ENCODE measurements around the gene NACC2. TPM values are rescaled to one million over a fixed set of nuclear protein-coding genes. Genes with fewer than 3 reads are reported as not detected.

Gene NACC2
- polyA plus RNA-seq, 1 of the 3 experiments (the other 2 are of a cell fraction), result 22.1 TPM

GRCh38 chr9:136026266-136026942 lies 68.7 kb downstream of the NACC2 start (continued):
- TF ChIP-seq CTCF (IDR thresholded peaks at IDR 0.05) (no peak), RXRA (IDR thresholded peaks at IDR 0.05; ENCODE audit: borderline replicate concordance, low read depth) (no peak)

- Histone ChIP-seq H3K4me3 (ENCODE audit: low read depth in 2 of 2, low read length in 1 of 2) (no peak overlapping the region), H3K79me2 (ENCODE audit: insufficient read depth) (peaks cover 82% of the 10 kb centered on the region)
Observed at GRCh38 chr9:136025481-136025880, 69.6 kb downstream of the NACC2 start.

GRCh38 chr9:136024696-136025316 lies 70.3 kb downstream of the NACC2 start:
- Histone ChIP-seq H3K79me2 (ENCODE audit: insufficient read depth) (peaks cover 80% of the 10 kb centered on the region), H3K4me3 (ENCODE audit: low read depth in 2 of 2, low read length in 1 of 2) (no peak overlapping the region), H2AFZ (ENCODE audit: low read depth) (no peak overlapping the region), H4K20me1 (ENCODE audit: insufficient read depth) (peaks cover 72% of the 10 kb centered on the region), H3K9ac (no peak overlapping the region), H3F3A (replicated peaks; ENCODE audit: insufficient read depth) (peaks cover 5% of the 10 kb centered on the region), H3K4me1 (ENCODE audit: control insufficient read depth in 1 of 2, insufficient read depth in 2 of 2, low read depth in 1 of 2, low read length in 1 of 2) (peaks cover 0 to 17% of the 10 kb centered on the region in 2 experiments; a peak in 1 of 4 replicates), H3K4me2 (no peak overlapping the region), H3K27ac (ENCODE audit: low read depth in 2 of 2, low read length in 1 of 2) (peak overlapping the region in 1 of 2 experiments; percentile 29; a peak in 1 of 4 replicates), H3K27me3 (ENCODE audit: insufficient read depth) (no peaks in the 10 kb centered on the region), H3K9me3 (no peaks in the 10 kb centered on the region), H3K36me3 (replicated peaks in 1 of 2; ENCODE audit: control insufficient read depth in 1 of 2, insufficient read depth in 2 of 2, low read length in 1 of 2) (peaks cover 0 to 7% of the 10 kb centered on the region in 2 experiments), H3K9me2 (no peaks in the 10 kb centered on the region)
- DNase-seq, result peak; percentile 58
- ChIA-PET POLR2A (no interaction called here), CTCF (no interaction called here)
- 90% methylated on average over 16 of the region's 16 CpGs for WGBS (ENCODE audit: low lambda C conversion rate)
- TF ChIP-seq FOXJ3 (CRISPR knock-in tag; IDR thresholded peaks at IDR 0.05), result no peak
- no peak for TF ChIP-seq TCF12 (IDR thresholded peaks at IDR 0.05)
- no peak for TF ChIP-seq ELF1 (IDR thresholded peaks at IDR 0.05)
- no peak for TF ChIP-seq IRF3 (IDR thresholded peaks at IDR 0.05; ENCODE audit: low read depth, low read length)
- no peak for TF ChIP-seq SMC3 (IDR thresholded peaks at IDR 0.05; ENCODE audit: low read depth, low read length)
- no peak for TF ChIP-seq CTCF (IDR thresholded peaks at IDR 0.05)
- no peak for TF ChIP-seq ZBTB33 (IDR thresholded peaks at IDR 0.05; ENCODE audit: borderline replicate concordance, low read depth)

More at GRCh38 chr9:136025481-136025880, 69.6 kb downstream of the NACC2 start:
- Histone ChIP-seq H3K9ac (no peak overlapping the region), H3K27me3 (ENCODE audit: insufficient read depth) (no peaks in the 10 kb centered on the region), H3K9me2 (no peaks in the 10 kb centered on the region), H3K4me2 (no peak overlapping the region), H3K9me3 (no peaks in the 10 kb centered on the region), H3K4me1 (ENCODE audit: control insufficient read depth in 1 of 2, insufficient read depth in 2 of 2, low read depth in 1 of 2, low read length in 1 of 2) (peaks cover 0 to 17% of the 10 kb centered on the region in 2 experiments; a peak in 1 of 4 replicates), H3K36me3 (replicated peaks in 1 of 2; ENCODE audit: control insufficient read depth in 1 of 2, insufficient read depth in 2 of 2, low read length in 1 of 2) (peaks cover 0 to 7% of the 10 kb centered on the region in 2 experiments), H4K20me1 (ENCODE audit: insufficient read depth) (peaks cover 65% of the 10 kb centered on the region), H2AFZ (ENCODE audit: low read depth) (no peak overlapping the region), H3F3A (replicated peaks; ENCODE audit: insufficient read depth) (peaks cover 5% of the 10 kb centered on the region), H3K27ac (ENCODE audit: low read depth in 2 of 2, low read length in 1 of 2) (no peak overlapping the region)
- POLR2A ChIA-PET, result no interaction called here
- 93% methylated on average over 10 of the region's 10 CpGs for WGBS (ENCODE audit: low lambda C conversion rate)
- TF ChIP-seq YY1 (IDR thresholded peaks at IDR 0.05; ENCODE audit: low read depth) (no peak), FOXM1 (IDR thresholded peaks at IDR 0.05; ENCODE audit: low read depth) (no peak), ELF1 (IDR thresholded peaks at IDR 0.05) (no peak), MXI1 (IDR thresholded peaks at IDR 0.05; ENCODE audit: low read depth, low read length) (no peak), RFX5 (IDR thresholded peaks at IDR 0.05; ENCODE audit: low read length) (no peak), ZBTB33 (IDR thresholded peaks at IDR 0.05; ENCODE audit: borderline replicate concordance, low read depth) (no peak)
- CTCF ChIA-PET, result no interaction called here
- no peak for DNase-seq
